T-cell (primary cell): ENCODE results near the gene UFD1. TPM values are rescaled to one million over a fixed set of nuclear protein-coding genes. Genes with fewer than 3 reads are reported as not detected.

Experiments
- ATAC-seq, 4 experiments: fragments of 200-7000 bp in 3 of 4; fragments of 150-1000 bp in 1 of 4; cut with Tn5 transposase; replicated peaks in 1 of 4; 1 replicate in 3 of 4; 2 replicates in 1 of 4; pipeline ENCODE4 v1.10.0; 2021; ENCODE audit warnings: moderate library complexity in 3 of 4, mild to moderate bottlenecking in 2 of 4, moderate number of reproducible peaks in 1 of 4
- CTCF ChIA-PET, 2 donors: fragments of 300-600 bp; sonication (Branson Sonifier 250); formaldehyde crosslinking; loops; one replicate each; lab custom pipeline; 2022; ENCODE audit warnings: antibody characterized with exemption in 2 of 2; lab: Charles Lee
- POLR2A ChIA-PET, 2 donors: fragments of 300-600 bp; sonication (Branson Sonifier 250); formaldehyde crosslinking; loops; one replicate each; lab custom pipeline; 2022; ENCODE audit warnings: antibody characterized with exemption in 2 of 2; lab: Charles Lee
- DNase-seq, 35 experiments: peaks; one replicate each; pipeline versions ENCODE4 v3.0.0 to v3.0.0-alpha.2; 2013 to 2023
- H3K27ac ChIP-seq: one replicate; pipeline ENCODE4 v1.5.1; 2013; ENCODE audit warnings: low read length
- H3K27me3 ChIP-seq, 2 experiments: replicated peaks in 1 of 2; 1 replicate in 1 of 2; 2 replicates in 1 of 2; pipeline versions ENCODE4 v1.6.1 to v1.7.0; 2013; ENCODE audit warnings: low read length in 1 of 2, mixed read lengths in 1 of 2; ENCODE audit not compliant: control insufficient read depth in 2 of 2, insufficient read depth in 2 of 2; ENCODE audit errors: extremely low read depth in 1 of 2
- H3K36me3 ChIP-seq, 2 donors: 1 replicate in 1 of 2; 2 replicates in 1 of 2; pipeline versions ENCODE4 v1.6.1 to v1.7.0; 2013; ENCODE audit warnings: low read length in 1 of 2; ENCODE audit not compliant: control insufficient read depth in 2 of 2, insufficient read depth in 1 of 2; ENCODE audit errors: extremely low read depth in 1 of 2
- H3K4me1 ChIP-seq, 2 experiments: 1 replicate in 1 of 2; 2 replicates in 1 of 2; pipeline versions ENCODE4 v1.6.1 to v1.7.0; 2013; ENCODE audit warnings: low read length in 2 of 2, mixed read lengths in 1 of 2; ENCODE audit not compliant: insufficient read depth in 2 of 2, control insufficient read depth in 1 of 2; ENCODE audit errors: extremely low read depth in 1 of 2
- H3K4me3 ChIP-seq, 2 donors: 1 replicate in 1 of 2; 2 replicates in 1 of 2; pipeline versions ENCODE4 v1.5.1 to v1.7.0; 2013; ENCODE audit warnings: mild to moderate bottlenecking in 2 of 2, low read length in 1 of 2, moderate library complexity in 1 of 2; ENCODE audit not compliant: control insufficient read depth in 1 of 2; ENCODE audit errors: extremely low read depth in 1 of 2
- H3K9me3 ChIP-seq: 2 replicates; pipeline ENCODE4 v1.7.0; 2013
- H3K27ac Mint-ChIP-seq, 2 donors: one replicate each; pipeline ENCODE4 v1.8.0; 2020 to 2021; ENCODE audit warnings: mild to moderate bottlenecking in 2 of 2, mixed read lengths in 2 of 2
- H3K27me3 Mint-ChIP-seq, 2 donors: one replicate each; pipeline ENCODE4 v1.8.0; 2021 to 2022; ENCODE audit warnings: mixed read lengths in 2 of 2
- H3K36me3 Mint-ChIP-seq: one replicate; pipeline ENCODE4 v1.8.0; 2021; ENCODE audit warnings: mixed read lengths
- H3K4me1 Mint-ChIP-seq, 3 donors: one replicate each; pipeline ENCODE4 v1.8.0; 2020 to 2022; ENCODE audit warnings: mixed read lengths in 3 of 3, mild to moderate bottlenecking in 1 of 3
- H3K4me3 Mint-ChIP-seq, 3 donors: one replicate each; pipeline ENCODE4 v1.8.0; 2020 to 2022; ENCODE audit warnings: mild to moderate bottlenecking in 3 of 3, mixed read lengths in 3 of 3, moderate library complexity in 3 of 3
- H3K9me3 Mint-ChIP-seq, 3 donors: one replicate each; pipeline ENCODE4 v1.8.0; 2020 to 2022; ENCODE audit warnings: mixed read lengths in 3 of 3
- WGBS: methylation state at CpG from one replicate; pipeline ENCODE4 v1.1.5; 2013; ENCODE audit warnings: missing lambda C conversion rate; ENCODE audit not compliant: insufficient coverage; 5-methylcytosine and 5-hydroxymethylcytosine counted together
- total RNA-seq, 35 experiments: library from RNA in 6 of 35; stranded (reverse) in 6 of 35; fragments of 120-200 nt in 1 of 35; gene quantifications; one replicate each; pipeline versions ENCODE4 v1.2.1 to v1.2.4 and lab custom pipeline; 2013 to 2026

The UFD1 gene
- total RNA-seq, 5 donors from 2014 or later (not counting 1 experiment from before 2014, with no cell fraction given), result 52.9 to 85.1 (median 60.0) TPM

- Histone ChIP-seq H3K27ac (no peak overlapping the region), H3K36me3 (no peaks in the 10 kb centered on the region)
- CTCF ChIA-PET, result no interaction called here
Measured at GRCh38 chr22:19516378-19517170, 37.6 kb upstream of the UFD1 start.

DNA sequence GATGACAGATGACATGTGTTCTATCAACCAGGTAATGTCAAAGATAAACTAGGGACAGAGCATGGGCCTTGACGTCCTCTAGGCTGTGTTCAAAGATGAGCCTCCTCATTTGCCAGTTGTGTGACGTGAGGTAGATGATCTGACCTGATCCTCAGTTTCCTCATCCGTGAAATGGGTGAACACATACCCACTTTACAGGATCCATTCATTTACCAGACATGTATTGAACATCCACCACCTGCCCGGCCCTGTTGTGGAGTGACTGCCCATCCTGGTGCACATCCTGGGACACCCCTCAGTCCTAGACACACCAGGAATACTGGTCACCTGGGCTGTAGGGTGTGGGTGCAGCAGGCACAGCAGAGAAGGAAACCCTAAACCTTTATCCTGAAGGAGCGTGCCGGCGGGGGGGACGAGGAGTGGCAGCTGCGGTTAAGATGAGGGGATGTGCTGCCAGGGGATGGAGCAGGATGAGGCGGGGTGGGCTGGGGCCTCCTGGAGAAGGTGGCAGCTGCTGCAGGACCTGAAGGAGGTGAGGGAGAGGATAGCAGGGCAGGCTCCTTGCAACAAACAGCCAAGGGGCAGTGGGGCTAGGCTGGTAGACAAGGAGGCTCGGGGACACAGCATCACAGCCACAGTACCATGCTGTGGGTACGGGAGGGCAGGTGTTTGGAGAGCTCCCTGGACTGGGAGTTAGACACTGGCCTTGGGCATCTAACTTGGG, 36.8 kb upstream of the UFD1 start:
- ChIA-PET POLR2A (no interaction called here), CTCF (no interaction called here)
- Mint-ChIP-seq H3K4me1 (peaks cover 0 to 8% (median 0%) of the 10 kb centered on the region in 3 donors), H3K9me3 (peaks cover 7 to 10% (median 9%) of the 10 kb centered on the region in 3 donors), H3K27ac (no peak overlapping the region), H3K36me3 (peaks cover 5% of the 10 kb centered on the region), H3K27me3 (no peaks in the 10 kb centered on the region), H3K4me3 (no peak overlapping the region)
- ATAC-seq (no peak), DNase-seq (no peak)
- H3K27ac ChIP-seq, result no peak overlapping the region
- WGBS, result 100% methylated on average over 8 of the region's 12 CpGs
- H3K36me3 ChIP-seq, result no peaks in the 10 kb centered on the region
- no peaks in the 10 kb centered on the region for H3K9me3 ChIP-seq
- no peak overlapping the region for H3K4me3 ChIP-seq
- peaks cover 0 to 3% of the 10 kb centered on the region in 2 experiments for H3K27me3 ChIP-seq
- peaks cover 0 to 7% of the 10 kb centered on the region in 2 experiments for H3K4me1 ChIP-seq

More at GRCh38 chr22:19516378-19517170, 37.6 kb upstream of the UFD1 start:
- ATAC-seq (no peak), DNase-seq (no peak)
- Histone ChIP-seq H3K4me3 (no peak overlapping the region), H3K4me1 (peaks cover 0 to 7% of the 10 kb centered on the region in 2 experiments), H3K27me3 (peaks cover 0 to 3% of the 10 kb centered on the region in 2 experiments), H3K9me3 (no peaks in the 10 kb centered on the region)
- 92% methylated on average over 18 of the region's 19 CpGs for WGBS
- Mint-ChIP-seq H3K4me3 (no peak overlapping the region), H3K27me3 (no peaks in the 10 kb centered on the region), H3K27ac (no peak overlapping the region), H3K4me1 (peaks cover 0 to 8% (median 0%) of the 10 kb centered on the region in 3 donors), H3K36me3 (peaks cover 5% of the 10 kb centered on the region), H3K9me3 (peaks cover 7 to 10% (median 9%) of the 10 kb centered on the region in 3 donors)
- POLR2A ChIA-PET, result interaction anchor here in 1 of 2 donors (0.5 kb wide), 1 partner anchor 23 kb away, joined by 3 read pairs; no protein-coding TSS in a partner anchor

- Mint-ChIP-seq H3K4me3 (no peak overlapping the region), H3K9me3 (peaks cover 7 to 10% (median 9%) of the 10 kb centered on the region in 3 donors), H3K27me3 (no peaks in the 10 kb centered on the region), H3K4me1 (peaks cover 0 to 8% (median 0%) of the 10 kb centered on the region in 3 donors), H3K27ac (no peak overlapping the region), H3K36me3 (peaks cover 5% of the 10 kb centered on the region)
- Histone ChIP-seq H3K27ac (no peak overlapping the region), H3K4me3 (no peak overlapping the region), H3K36me3 (no peaks in the 10 kb centered on the region), H3K9me3 (no peaks in the 10 kb centered on the region), H3K4me1 (peaks cover 0 to 7% of the 10 kb centered on the region in 2 experiments), H3K27me3 (no peaks in the 10 kb centered on the region)
- ChIA-PET POLR2A (no interaction called here), CTCF (no interaction called here)
- ATAC-seq, result no peak
- no peak for DNase-seq
- WGBS, result 86% methylated on average over 14 of the region's 14 CpGs
Measured at GRCh38 chr22:19514831-19515565, 36.0 kb upstream of the UFD1 start.

- DNase-seq, result no peak
- Mint-ChIP-seq H3K4me3 (no peak overlapping the region), H3K4me1 (peaks cover 0 to 8% (median 0%) of the 10 kb centered on the region in 3 donors), H3K27ac (no peak overlapping the region), H3K36me3 (peaks cover 5% of the 10 kb centered on the region), H3K9me3 (peaks cover 7 to 10% (median 9%) of the 10 kb centered on the region in 3 donors), H3K27me3 (no peaks in the 10 kb centered on the region)
- H3K36me3 ChIP-seq, result no peaks in the 10 kb centered on the region
- H3K4me3 ChIP-seq, result no peak overlapping the region
- no peak overlapping the region for H3K27ac ChIP-seq
- no peak for ATAC-seq
- CTCF ChIA-PET, result no interaction called here
- POLR2A ChIA-PET, result interaction anchor here in 1 of 2 donors (0.7 kb wide), 1 partner anchor 8 kb away, joined by 3 read pairs; no protein-coding TSS in a partner anchor
- peaks cover 0 to 7% of the 10 kb centered on the region in 2 experiments for H3K4me1 ChIP-seq
- no peaks in the 10 kb centered on the region for H3K27me3 ChIP-seq
- WGBS, result 89% methylated on average over 1 of the region's 2 CpGs
- H3K9me3 ChIP-seq, result no peaks in the 10 kb centered on the region
Measured at GRCh38 chr22:19513823-19514222, 34.8 kb upstream of the UFD1 start.

DNA sequence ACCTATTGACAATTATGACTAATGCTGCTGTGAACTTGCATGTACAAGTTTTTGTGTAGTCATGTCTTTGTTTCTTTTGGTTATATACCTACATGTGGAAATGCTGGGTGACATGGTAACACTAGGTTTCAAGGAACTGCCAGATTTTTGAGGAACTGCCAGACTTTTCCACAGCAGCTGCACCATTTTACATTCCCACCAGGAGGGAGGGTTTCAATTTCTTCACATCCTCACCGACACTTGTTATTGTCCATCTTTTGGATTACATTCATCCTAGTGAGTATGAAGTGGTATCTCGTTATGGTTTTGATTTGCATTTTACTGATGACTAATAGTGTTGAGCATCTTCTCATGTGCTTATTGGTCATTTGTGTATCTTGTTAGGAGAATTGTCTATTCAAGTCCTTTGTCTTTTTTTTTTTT, 31.9 kb upstream of the UFD1 start:
- Mint-ChIP-seq H3K9me3 (peaks cover 7 to 10% (median 9%) of the 10 kb centered on the region in 3 donors), H3K4me3 (no peak overlapping the region), H3K27me3 (no peaks in the 10 kb centered on the region), H3K27ac (no peak overlapping the region), H3K4me1 (peaks cover 2 to 13% (median 3%) of the 10 kb centered on the region in 3 donors), H3K36me3 (peaks cover 5% of the 10 kb centered on the region)
- POLR2A ChIA-PET, result no interaction called here
- CTCF ChIA-PET, result no interaction called here
- H3K4me3 ChIP-seq, result no peak overlapping the region
- no peaks in the 10 kb centered on the region for H3K27me3 ChIP-seq
- no peaks in the 10 kb centered on the region for H3K36me3 ChIP-seq
- DNase-seq, result no peak
- peaks cover 0 to 9% of the 10 kb centered on the region in 2 experiments for H3K4me1 ChIP-seq
- H3K27ac ChIP-seq, result no peak overlapping the region
- WGBS, result no CpG with 5 or more reads among the region's 2 CpGs
- no peak for ATAC-seq
- H3K9me3 ChIP-seq, result no peaks in the 10 kb centered on the region

- Histone ChIP-seq H3K27me3 (no peaks in the 10 kb centered on the region), H3K4me1 (peaks cover 0 to 15% of the 10 kb centered on the region in 2 experiments), H3K27ac (no peak overlapping the region), H3K9me3 (no peaks in the 10 kb centered on the region), H3K4me3 (no peak overlapping the region), H3K36me3 (no peaks in the 10 kb centered on the region)
- Mint-ChIP-seq H3K4me3 (no peak overlapping the region), H3K9me3 (peaks cover 7 to 10% (median 9%) of the 10 kb centered on the region in 3 donors), H3K36me3 (peaks cover 5% of the 10 kb centered on the region), H3K27ac (no peak overlapping the region), H3K27me3 (no peaks in the 10 kb centered on the region), H3K4me1 (peaks cover 12 to 23% (median 13%) of the 10 kb centered on the region in 3 donors)
- ChIA-PET POLR2A (no interaction called here), CTCF (no interaction called here)
- WGBS, result no CpG with 5 or more reads among the region's 2 CpGs
- ATAC-seq (no peak), DNase-seq (no peak)
Measured at GRCh38 chr22:19509923-19510322, 30.9 kb upstream of the UFD1 start.
